Upper lobe of left lung (tissue), 4 donors: Measurements from ENCODE around the gene HS3ST2.

ENCODE experiments used
- EP300 ChIP-seq, 4 donors: sonication (generic); formaldehyde crosslinking; IDR thresholded peaks; one replicate each; pipeline ENCODE4 v1.5.1; 2017; ENCODE audit warnings: antibody characterized with exemption in 4 of 4, control low read depth in 2 of 4
- POLR2A ChIP-seq, 4 donors: fragments of 450-650 bp; IDR thresholded peaks; one replicate each; pipeline ENCODE4 v1.5.1; 2016 to 2017; ENCODE audit warnings: antibody characterized with exemption in 4 of 4, mild to moderate bottlenecking in 2 of 4
- TF ChIP-seq, protein P1 (sequence below), 6 experiments: fragments of 450-650 bp in 4 of 6; fragments of 200-600 bp in 2 of 6; sonication (generic) in 2 of 6; IDR thresholded peaks; one replicate each; pipeline ENCODE4 v1.5.1; 2016 to 2019; ENCODE audit warnings: antibody characterized with exemption in 6 of 6

DNA sequence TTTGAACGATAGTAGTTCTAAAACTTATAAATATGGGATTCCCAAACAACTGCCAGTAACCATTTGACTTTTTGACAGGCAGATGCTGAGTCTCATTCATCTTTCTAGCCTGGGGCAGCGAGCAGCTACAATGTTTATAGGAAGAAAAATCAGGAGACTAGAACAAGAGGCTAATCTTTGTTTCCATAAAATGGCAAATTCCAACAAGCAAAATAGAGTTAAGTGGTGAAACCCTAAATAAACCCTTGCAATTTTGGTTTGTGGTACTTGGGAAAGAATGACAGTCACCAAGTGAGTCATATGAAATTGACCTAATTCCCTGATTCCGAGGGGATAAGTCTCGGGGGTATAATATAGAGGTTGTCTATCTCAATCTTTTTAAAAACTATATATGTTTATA is 27.3 kb upstream of the HS3ST2 start:
- TF ChIP-seq, protein P1, sequence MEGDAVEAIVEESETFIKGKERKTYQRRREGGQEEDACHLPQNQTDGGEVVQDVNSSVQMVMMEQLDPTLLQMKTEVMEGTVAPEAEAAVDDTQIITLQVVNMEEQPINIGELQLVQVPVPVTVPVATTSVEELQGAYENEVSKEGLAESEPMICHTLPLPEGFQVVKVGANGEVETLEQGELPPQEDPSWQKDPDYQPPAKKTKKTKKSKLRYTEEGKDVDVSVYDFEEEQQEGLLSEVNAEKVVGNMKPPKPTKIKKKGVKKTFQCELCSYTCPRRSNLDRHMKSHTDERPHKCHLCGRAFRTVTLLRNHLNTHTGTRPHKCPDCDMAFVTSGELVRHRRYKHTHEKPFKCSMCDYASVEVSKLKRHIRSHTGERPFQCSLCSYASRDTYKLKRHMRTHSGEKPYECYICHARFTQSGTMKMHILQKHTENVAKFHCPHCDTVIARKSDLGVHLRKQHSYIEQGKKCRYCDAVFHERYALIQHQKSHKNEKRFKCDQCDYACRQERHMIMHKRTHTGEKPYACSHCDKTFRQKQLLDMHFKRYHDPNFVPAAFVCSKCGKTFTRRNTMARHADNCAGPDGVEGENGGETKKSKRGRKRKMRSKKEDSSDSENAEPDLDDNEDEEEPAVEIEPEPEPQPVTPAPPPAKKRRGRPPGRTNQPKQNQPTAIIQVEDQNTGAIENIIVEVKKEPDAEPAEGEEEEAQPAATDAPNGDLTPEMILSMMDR (IDR thresholded peaks at IDR 0.05) = no peak
- TF ChIP-seq POLR2A (IDR thresholded peaks at IDR 0.05) (no peak), EP300 (IDR thresholded peaks at IDR 0.05) (no peak)
